HG03159 (cell line): ENCODE data around the gene LRRC3C.

ENCODE experiments used
- ATAC-seq: cut with Tn5 transposase; IDR thresholded peaks from one replicate; pipeline ENCODE4 v1.9.1; 2021; ENCODE audit warnings: mild to moderate bottlenecking, moderate library complexity; ENCODE audit not compliant: unreplicated experiment

LRRC3C gene

GRCh38 chr17:39923836-39924690 lies 3.5 kb upstream of the LRRC3C start:
- ATAC-seq, result no peak

- ATAC-seq, result no peak
Observed at GRCh38 chr17:39924691-39925055, 2.9 kb upstream of the LRRC3C start.

GRCh38 chr17:39925282-39926134 lies 2.0 kb upstream of the LRRC3C start:
- ATAC-seq, result no peak

- ATAC-seq, result no peak
Observed at GRCh38 chr17:39926135-39926587, 1.4 kb upstream of the LRRC3C start.

- ATAC-seq, result no peak
Observed at GRCh38 chr17:39926588-39927100, 888 bp upstream of the LRRC3C start.

GRCh38 chr17:39927929-39928857 lies 661 bp downstream of the LRRC3C start:
- ATAC-seq, result peak; percentile 7

- no peak for ATAC-seq
Observed at GRCh38 chr17:39928858-39929645, 1.5 kb downstream of the LRRC3C start.

- ATAC-seq, result no peak
Observed at GRCh38 chr17:39929646-39930407, 2.3 kb downstream of the LRRC3C start.

- no peak for ATAC-seq
Observed at GRCh38 chr17:39933912-39934311, 6.4 kb downstream of the LRRC3C start.

GRCh38 chr17:39934324-39934723 lies 6.8 kb downstream of the LRRC3C start:
- no peak for ATAC-seq

GRCh38 chr17:39935909-39936308 lies 8.4 kb downstream of the LRRC3C start:
- no peak for ATAC-seq

- no peak for ATAC-seq
Observed at GRCh38 chr17:39937447-39937846, 9.9 kb downstream of the LRRC3C start.

GRCh38 chr17:39938140-39938869 lies 10.8 kb downstream of the LRRC3C start:
- no peak for ATAC-seq

- ATAC-seq, result no peak
Observed at GRCh38 chr17:39939106-39939505, 11.6 kb downstream of the LRRC3C start.

GRCh38 chr17:39939588-39940419 lies 12.3 kb downstream of the LRRC3C start:
- no peak for ATAC-seq

- no peak for ATAC-seq
Observed at GRCh38 chr17:39943702-39944392, 16.3 kb downstream of the LRRC3C start.

GRCh38 chr17:39944393-39944711 lies 16.8 kb downstream of the LRRC3C start:
- ATAC-seq, result no peak
